ENCODE measurements around the gene DCLK2. TPM values are rescaled to one million over a fixed set of nuclear protein-coding genes. Genes with fewer than 3 reads are reported as not detected.

The DCLK2 gene
- total RNA-seq, 6 experiments from 2014 or later: 0.35 to 1.8 (median 0.68) TPM

DNA sequence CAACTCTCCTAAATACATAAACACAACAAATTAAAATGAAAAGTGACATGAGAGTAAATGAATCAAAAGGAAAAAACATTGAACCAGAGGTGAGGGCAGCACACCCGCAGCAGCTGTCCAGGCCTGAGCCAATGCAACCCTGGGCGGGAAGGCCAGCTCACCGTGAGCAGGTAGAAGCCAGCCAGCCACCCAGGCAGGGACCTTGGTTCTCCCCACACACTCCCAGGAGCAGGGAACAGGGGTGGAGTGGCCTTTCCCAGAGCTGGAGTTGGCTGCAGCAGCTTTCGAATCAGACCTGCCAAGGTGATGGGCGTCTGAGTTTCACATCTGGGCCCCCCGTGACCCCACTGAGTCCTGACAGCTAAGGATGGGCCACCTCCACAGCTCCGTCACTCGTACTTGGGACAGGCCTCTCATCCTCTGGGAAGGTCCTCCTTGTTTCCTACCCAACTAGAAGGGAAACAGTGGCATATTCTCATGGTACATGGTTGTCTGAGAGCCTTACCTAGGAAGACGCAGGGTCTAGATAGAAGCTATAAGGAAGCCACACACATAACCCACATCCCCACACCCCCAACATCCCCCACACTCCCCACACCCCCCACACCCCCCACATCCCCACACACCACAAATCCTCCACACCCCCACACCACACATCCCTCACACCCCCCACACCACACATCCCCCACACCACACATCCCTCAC is 172.2 kb downstream of the DCLK2 start:
- ATAC-seq (no peak), DNase-seq (no peak)
- TF ChIP-seq POLR2A (IDR thresholded peaks at IDR 0.05): no peak
- TF ChIP-seq, protein P1, sequence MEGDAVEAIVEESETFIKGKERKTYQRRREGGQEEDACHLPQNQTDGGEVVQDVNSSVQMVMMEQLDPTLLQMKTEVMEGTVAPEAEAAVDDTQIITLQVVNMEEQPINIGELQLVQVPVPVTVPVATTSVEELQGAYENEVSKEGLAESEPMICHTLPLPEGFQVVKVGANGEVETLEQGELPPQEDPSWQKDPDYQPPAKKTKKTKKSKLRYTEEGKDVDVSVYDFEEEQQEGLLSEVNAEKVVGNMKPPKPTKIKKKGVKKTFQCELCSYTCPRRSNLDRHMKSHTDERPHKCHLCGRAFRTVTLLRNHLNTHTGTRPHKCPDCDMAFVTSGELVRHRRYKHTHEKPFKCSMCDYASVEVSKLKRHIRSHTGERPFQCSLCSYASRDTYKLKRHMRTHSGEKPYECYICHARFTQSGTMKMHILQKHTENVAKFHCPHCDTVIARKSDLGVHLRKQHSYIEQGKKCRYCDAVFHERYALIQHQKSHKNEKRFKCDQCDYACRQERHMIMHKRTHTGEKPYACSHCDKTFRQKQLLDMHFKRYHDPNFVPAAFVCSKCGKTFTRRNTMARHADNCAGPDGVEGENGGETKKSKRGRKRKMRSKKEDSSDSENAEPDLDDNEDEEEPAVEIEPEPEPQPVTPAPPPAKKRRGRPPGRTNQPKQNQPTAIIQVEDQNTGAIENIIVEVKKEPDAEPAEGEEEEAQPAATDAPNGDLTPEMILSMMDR (IDR thresholded peaks at IDR 0.05): no peak
- intact Hi-C loops (cut with DNase I): no loop called here
- Histone ChIP-seq H3K27me3 (no peaks in the 10 kb centered on the region), H3K27ac (no peak overlapping the region), H3K9me3 (no peaks in the 10 kb centered on the region), H3K36me3 (no peaks in the 10 kb centered on the region), H3K4me3 (no peak overlapping the region), H3K4me1 (no peaks in the 10 kb centered on the region)
- WGBS (ENCODE audit: insufficient coverage, low coverage, low lambda C conversion rate, missing lambda C conversion rate): 82% methylated on average over 3 of the region's 9 CpGs

- Histone ChIP-seq H3K4me3 (no peak overlapping the region), H3K4me1 (no peaks in the 10 kb centered on the region), H3K36me3 (no peaks in the 10 kb centered on the region), H3K27me3 (no peaks in the 10 kb centered on the region), H3K9me3 (no peaks in the 10 kb centered on the region), H3K27ac (no peak overlapping the region)
- ATAC-seq: peak in 1 of 4 donors; percentile 30
- DNase-seq: no peak
- 71% methylated on average over 4 of the region's 4 CpGs for WGBS (ENCODE audit: insufficient coverage, low coverage, low lambda C conversion rate, missing lambda C conversion rate)
- no peak for TF ChIP-seq POLR2A (IDR thresholded peaks at IDR 0.05)
- TF ChIP-seq, protein P1 (IDR thresholded peaks at IDR 0.05): no peak
- intact Hi-C loops (cut with DNase I): no loop called here
These were observed 172.9 kb downstream of the DCLK2 start for GRCh38 chr4:150250998-150251651.

DNA sequence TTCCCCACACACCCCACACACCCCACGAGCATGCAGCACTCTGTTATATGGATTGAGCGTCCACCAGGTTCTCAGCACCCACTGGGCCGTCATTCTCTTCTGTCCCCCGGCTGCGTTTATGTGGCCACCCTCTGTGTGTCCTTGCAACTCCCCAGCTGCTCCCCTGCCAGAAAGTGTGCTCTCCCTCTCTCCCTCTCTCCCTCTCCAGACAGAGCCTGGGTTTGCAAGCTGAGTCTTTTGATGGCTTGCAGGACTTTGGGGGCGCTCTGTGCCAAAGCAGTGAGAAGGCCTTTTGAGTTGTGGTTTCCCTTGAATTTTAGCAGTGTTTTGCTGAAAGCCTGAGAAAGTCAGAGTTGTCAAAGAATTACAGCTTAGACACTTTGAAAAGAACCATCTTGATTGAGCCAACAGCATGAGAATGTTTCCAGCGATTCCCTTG is 173.5 kb downstream of the DCLK2 start:
- no peak overlapping the region for H3K27ac ChIP-seq
- H3K36me3 ChIP-seq: no peaks in the 10 kb centered on the region
- H3K4me1 ChIP-seq: no peaks in the 10 kb centered on the region
- DNase-seq: no peak
- peak in 1 of 4 donors; percentile 21 for ATAC-seq
- no peaks in the 10 kb centered on the region for H3K9me3 ChIP-seq
- intact Hi-C loops (cut with DNase I): no loop called here
- WGBS (ENCODE audit: insufficient coverage, low coverage, low lambda C conversion rate, missing lambda C conversion rate): 66% methylated on average over 5 of the region's 7 CpGs
- H3K4me3 ChIP-seq: no peak overlapping the region
- TF ChIP-seq, protein P1 (IDR thresholded peaks at IDR 0.05): no peak
- no peak for TF ChIP-seq POLR2A (IDR thresholded peaks at IDR 0.05)
- H3K27me3 ChIP-seq: no peaks in the 10 kb centered on the region

GRCh38 chr4:150252306-150252705 is 174.1 kb downstream of the DCLK2 start:
- H3K9me3 ChIP-seq: no peaks in the 10 kb centered on the region
- H3K4me3 ChIP-seq: no peak overlapping the region
- ATAC-seq (no peak), DNase-seq (no peak)
- TF ChIP-seq POLR2A (IDR thresholded peaks at IDR 0.05): no peak
- TF ChIP-seq, protein P1 (IDR thresholded peaks at IDR 0.05): no peak
- intact Hi-C loops (cut with DNase I): no loop called here
- H3K36me3 ChIP-seq: no peaks in the 10 kb centered on the region
- no peaks in the 10 kb centered on the region for H3K27me3 ChIP-seq
- no peaks in the 10 kb centered on the region for H3K4me1 ChIP-seq
- WGBS (ENCODE audit: insufficient coverage, low coverage, low lambda C conversion rate, missing lambda C conversion rate): 89% methylated on average over 4 of the region's 6 CpGs
- no peak overlapping the region for H3K27ac ChIP-seq

Measured in right lobe of liver (tissue), 6 donors.